22Rv1 (cell line): ENCODE data around the gene AREL1.
"Not testable (repeated sequence)": the region's sequence is repeated elsewhere in the genome, so short reads cannot be mapped to it uniquely, and the experiment has no call there.

ENCODE experiments used
- H3K27ac ChIP-seq: fragments of 450-650 bp; 2 replicates; pipeline ENCODE4 v1.5.1; 2017
- CTCF ChIP-seq: fragments of 450-650 bp; IDR thresholded peaks from 2 replicates; pipeline ENCODE4 v1.5.1; 2017; ENCODE audit warnings: mild to moderate bottlenecking
- ZFX ChIP-seq: fragments of 450-650 bp; IDR thresholded peaks from 2 replicates; pipeline ENCODE4 v1.6.1; 2017; ENCODE audit warnings: antibody characterized with exemption, borderline replicate concordance

Gene AREL1

GRCh38 chr14:74712499-74713394 lies at the start of gene AREL1, which contains the start of gene FCF1:
AREL1 (minus strand) TSS chr14:74713080; CDS start chr14:74685615, 27,465 bp downstream.
FCF1 (plus strand) TSS chr14:74713144; CDS start chr14:74713198, 54 bp downstream.
- peak within 1 kb of the TSS; percentile 38 for H3K27ac ChIP-seq
- TF ChIP-seq CTCF, result no peak
- TF ChIP-seq ZFX, result no peak

GRCh38 chr14:74758505-74758904 lies 45.6 kb upstream of the AREL1 start:
- not testable (repeated sequence) for H3K27ac ChIP-seq

- TF ChIP-seq ZFX, result no peak
- TF ChIP-seq CTCF, result no peak
- H3K27ac ChIP-seq, result no peak overlapping the region
Observed at GRCh38 chr14:74756326-74756725, 43.4 kb upstream of the AREL1 start.

GRCh38 chr14:74754899-74755298 lies 42.0 kb upstream of the AREL1 start:
- H3K27ac ChIP-seq, result no peak overlapping the region
- TF ChIP-seq CTCF (no peak), ZFX (no peak)

- H3K27ac ChIP-seq, result no peak overlapping the region
- TF ChIP-seq CTCF, result no peak
- no peak for TF ChIP-seq ZFX
Observed at GRCh38 chr14:74754157-74754556, 41.3 kb upstream of the AREL1 start.

GRCh38 chr14:74747237-74747636 lies 34.4 kb upstream of the AREL1 start:
- no peak overlapping the region for H3K27ac ChIP-seq
- TF ChIP-seq CTCF, result no peak
- no peak for TF ChIP-seq ZFX

GRCh38 chr14:74739293-74740030 lies 26.6 kb upstream of the AREL1 start:
- no peak overlapping the region for H3K27ac ChIP-seq
- TF ChIP-seq ZFX (no peak), CTCF (no peak)
